HEK293 (cell line): ENCODE results near the gene RBM19.

Source experiments
- BCL6B ChIP-seq: fragments of 450-650 bp; formaldehyde crosslinking; IDR thresholded peaks from 2 replicates; pipeline ENCODE4 v1.5.1; 2017; ENCODE audit warnings: missing biosample characterization, missing genetic modification characterization
- CTCF ChIP-seq: fragments of 450-650 bp; formaldehyde crosslinking; IDR thresholded peaks from 2 replicates; pipeline ENCODE4 v1.5.1; 2016; ENCODE audit warnings: missing biosample characterization, missing genetic modification characterization
- ELK4 ChIP-seq: IDR thresholded peaks from 2 replicates; pipeline ENCODE4 v1.6.1; 2011; ENCODE audit warnings: mild to moderate bottlenecking, low read depth, low read length, borderline replicate concordance
- ZNF157 ChIP-seq: fragments of 450-650 bp; formaldehyde crosslinking; IDR thresholded peaks from 2 replicates; pipeline ENCODE4 v1.5.1; 2016; ENCODE audit warnings: missing biosample characterization, missing genetic modification characterization
- ZNF266 ChIP-seq: fragments of 450-650 bp; formaldehyde crosslinking; IDR thresholded peaks from 2 replicates; pipeline ENCODE4 v1.5.1; 2016; ENCODE audit warnings: missing biosample characterization, missing genetic modification characterization, low read depth
- ZNF350 ChIP-seq: fragments of 450-650 bp; formaldehyde crosslinking; IDR thresholded peaks from 2 replicates; pipeline ENCODE4 v1.5.0; 2017; ENCODE audit warnings: missing biosample characterization, mild to moderate bottlenecking, missing genetic modification characterization
- ZNF510 ChIP-seq: fragments of 450-650 bp; formaldehyde crosslinking; IDR thresholded peaks from 2 replicates; pipeline ENCODE4 v1.5.1; 2018; ENCODE audit warnings: mild to moderate bottlenecking, missing genetic modification characterization, missing biosample characterization; ENCODE audit not compliant: insufficient replicate concordance
- ZNF629 ChIP-seq: fragments of 450-650 bp; formaldehyde crosslinking; IDR thresholded peaks from 2 replicates; pipeline ENCODE4 v1.5.1; 2017; ENCODE audit warnings: missing biosample characterization, missing genetic modification characterization
- ZXDB ChIP-seq: fragments of 450-650 bp; formaldehyde crosslinking; IDR thresholded peaks from 2 replicates; pipeline ENCODE4 v1.5.1; 2016; ENCODE audit warnings: missing biosample characterization, missing genetic modification characterization

GRCh38 chr12:113813229-113813541, 152.9 kb downstream of the RBM19 start:
- TF ChIP-seq ZXDB (no peak), CTCF (tag by site-specific recombination) (no peak), ZNF510 (tag by site-specific recombination) (no peak), ELK4 (no peak), ZNF157 (tag by site-specific recombination) (no peak), ZNF629 (tag by site-specific recombination) (no peak), BCL6B (tag by site-specific recombination) (no peak), ZNF266 (no peak), ZNF350 (tag by site-specific recombination) (no peak)
